GM12878 (cell line): ENCODE measurements around the gene DHX30. TPM values are rescaled to one million over a fixed set of nuclear protein-coding genes. Genes with fewer than 3 reads are reported as not detected.
A peak's percentile ranks its signal among the peaks of the same experiment; 100 is the strongest.

ENCODE experiments used
- ATF3 ChIP-seq: IDR thresholded peaks from 2 replicates; pipeline ENCODE4 v1.6.1; 2011; ENCODE audit warnings: low read depth, mild to moderate bottlenecking, low read length, moderate library complexity, borderline replicate concordance; ENCODE audit errors: extremely low read depth
- BHLHE40 ChIP-seq, 2 experiments: fragments of 450-650 bp in 1 of 2; IDR thresholded peaks; 2 replicates each; pipeline ENCODE4 v1.6.1; 2011 to 2017; ENCODE audit warnings: low read depth in 2 of 2, borderline replicate concordance in 1 of 2, improper control_type of control experiment in 1 of 2, low read length in 1 of 2, mild to moderate bottlenecking in 1 of 2
- CHD2 ChIP-seq: IDR thresholded peaks from 2 replicates; pipeline ENCODE4 v1.6.1; 2011; ENCODE audit warnings: low read depth, low read length, improper control_type of control experiment, borderline replicate concordance
- FOXK2 ChIP-seq: fragments of 450-650 bp; IDR thresholded peaks from 2 replicates; pipeline ENCODE4 v1.6.1; 2017; ENCODE audit warnings: mild to moderate bottlenecking, moderate library complexity
- GATAD2B ChIP-seq: fragments of 450-650 bp; conservative IDR thresholded peaks from 2 replicates; pipeline ENCODE4 v1.6.1; 2017; ENCODE audit warnings: low read depth, mild to moderate bottlenecking, moderate library complexity
- HDAC2 ChIP-seq: fragments of 200-600 bp; sonication (generic); IDR thresholded peaks from 2 replicates; pipeline ENCODE4 v1.6.1; 2017
- KLF5 ChIP-seq: fragments of 450-650 bp; IDR thresholded peaks from 2 replicates; pipeline ENCODE4 v1.6.1; 2014; ENCODE audit warnings: mild to moderate bottlenecking; ENCODE audit not compliant: partially characterized antibody
- LARP7 ChIP-seq: fragments of 450-650 bp; IDR thresholded peaks from 2 replicates; pipeline ENCODE4 v1.6.1; 2017; ENCODE audit warnings: mild to moderate bottlenecking
- MAX ChIP-seq: IDR thresholded peaks from 2 replicates; pipeline ENCODE4 v1.6.1; 2012; ENCODE audit warnings: low read depth, low read length, improper control_type of control experiment
- MXI1 ChIP-seq: fragments of 150-350 bp; IDR thresholded peaks from 2 replicates; pipeline ENCODE4 v1.6.1; 2011; ENCODE audit warnings: low read depth, mild to moderate bottlenecking, inconsistent platforms, low read length, improper control_type of control experiment
- NRF1 ChIP-seq: conservative IDR thresholded peaks from 2 replicates; pipeline ENCODE4 v1.6.1; 2011; ENCODE audit warnings: mild to moderate bottlenecking, low read depth, low read length, improper control_type of control experiment
- RAD21 ChIP-seq: IDR thresholded peaks from 2 replicates; pipeline ENCODE4 v1.6.1; 2011; ENCODE audit warnings: mild to moderate bottlenecking, low read depth, low read length, moderate library complexity; ENCODE audit not compliant: insufficient read depth
- RCOR1 ChIP-seq: conservative IDR thresholded peaks from 2 replicates; pipeline ENCODE4 v1.6.1; 2012; ENCODE audit warnings: low read depth, low read length, improper control_type of control experiment
- RUNX3 ChIP-seq: IDR thresholded peaks from 2 replicates; pipeline ENCODE4 v1.6.1; 2012; ENCODE audit warnings: low read length, inconsistent platforms
- ZBTB40 ChIP-seq: fragments of 450-650 bp; IDR thresholded peaks from 2 replicates; pipeline ENCODE4 v1.6.1; 2016; ENCODE audit warnings: mild to moderate bottlenecking, moderate library complexity, borderline replicate concordance
- polyA plus RNA-seq, 11 experiments: library from polyadenylated mRNA; depleted of rRNA in 4 of 11; unstranded in 6 of 11; stranded (reverse) in 5 of 11; fragments of >200 nt; fragmentation: Nextera tagmentation in 4 of 11; fragmentation: Illumina TruSeq in 1 of 11; extraction: Ambion mirVana in 4 of 11; extraction: Trizol in 1 of 11; gene quantifications; 1 replicate in 1 of 11; 2 replicates in 10 of 11; pipeline versions ENCODE4 v1.2.1 to v1.2.3, GENCODE V29; 2011 to 2016; ENCODE audit warnings: inconsistent platforms in 2 of 11, missing spikeins in 2 of 11, low read depth in 1 of 11
- total RNA-seq, 4 experiments: library from RNA; depleted of rRNA in 3 of 4; stranded (reverse); fragments of >200 nt in 3 of 4; fragmentation: Illumina TruSeq in 1 of 4; extraction: Trizol in 1 of 4; gene quantifications; 2 replicates each; pipeline versions ENCODE4 v1.2.1 to v1.2.3, GENCODE V29; 2013 to 2021
- TF ChIP-seq, protein P1 (sequence below): IDR thresholded peaks from 2 replicates; pipeline ENCODE4 v1.6.1; 2011; ENCODE audit warnings: low read depth, low read length, improper control_type of control experiment, borderline replicate concordance
- TF ChIP-seq, protein P2 (sequence below): fragments of 450-650 bp; formaldehyde crosslinking; IDR thresholded peaks from 2 replicates; pipeline ENCODE4 v1.5.0; 2022; ENCODE audit warnings: mild to moderate bottlenecking, missing genetic modification characterization

DHX30 gene
- total and polyA plus RNA-seq, 10 of the 15 experiments (the other 5 are each of a cell fraction or from before 2014, with no cell fraction given) = 9.5 to 75.3 (median 47.8) TPM

DNA sequence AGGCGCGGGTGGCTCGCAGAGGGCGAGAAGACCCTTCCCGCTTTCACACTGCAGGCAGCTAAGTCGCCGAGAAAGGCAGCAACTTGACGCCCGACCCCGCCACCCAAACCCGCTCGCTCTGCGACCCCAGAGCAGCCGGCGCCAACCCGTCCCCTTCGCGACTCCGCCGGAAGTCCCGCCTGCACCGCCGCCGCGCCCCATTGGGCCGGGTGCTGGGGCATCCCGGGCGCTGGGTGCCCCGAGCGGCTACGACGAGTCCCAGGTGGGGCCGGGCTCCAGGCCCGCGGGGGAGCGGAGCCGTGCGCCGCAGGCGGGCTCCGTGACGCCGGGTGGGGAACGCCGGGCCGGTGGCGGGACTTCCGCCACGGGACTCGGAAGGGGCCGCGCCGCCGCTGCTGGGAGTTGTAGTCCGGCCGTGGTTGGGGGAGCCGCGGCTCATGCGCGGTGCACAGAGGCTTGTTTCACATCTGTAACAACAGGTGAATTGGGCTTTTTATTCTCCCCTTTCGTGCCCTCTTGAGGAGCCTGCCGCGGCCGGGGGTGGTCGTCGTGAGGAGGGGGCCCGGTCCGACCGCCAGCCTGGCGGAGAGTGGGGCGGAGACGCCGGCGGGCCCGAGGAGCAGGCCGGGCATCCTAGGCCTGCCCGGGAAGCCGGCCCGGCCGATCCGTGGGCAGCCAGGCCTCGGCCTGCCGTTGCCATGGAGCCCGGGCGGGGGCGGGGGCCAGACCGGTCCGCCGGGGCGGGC is at the start of gene DHX30 (continued):
- TF ChIP-seq MAX (no peak), MXI1 (no peak; the same call in none of the 2 replicates), CHD2 (peak; percentile 29; the same call in 1 of the 2 replicates), RUNX3 (no peak), RCOR1 (0 out of 2 replicates have a peak, but pooled peaks have one; percentile 53), RAD21 (no peak), LARP7 (peak; percentile 79), GATAD2B (peak; percentile 80), BHLHE40 (IDR thresholded peaks at IDR 0.05; ENCODE audit: borderline replicate concordance in 1 of 2, low read depth in 2 of 2, low read length in 1 of 2) (peak; percentile 45 to 83; a peak in 3 of 4 replicates), FOXK2 (peak; percentile 33; the same call in 1 of the 2 replicates), HDAC2 (peak; percentile 68; the same call in 1 of the 2 replicates), ZBTB40 (peak; percentile 77), KLF5 (no peak), ATF3 (0 out of 2 replicates have a peak, but pooled peaks have one; percentile 50), NRF1 (peak; percentile 41; the same call in 1 of the 2 replicates)
- TF ChIP-seq, protein P1, sequence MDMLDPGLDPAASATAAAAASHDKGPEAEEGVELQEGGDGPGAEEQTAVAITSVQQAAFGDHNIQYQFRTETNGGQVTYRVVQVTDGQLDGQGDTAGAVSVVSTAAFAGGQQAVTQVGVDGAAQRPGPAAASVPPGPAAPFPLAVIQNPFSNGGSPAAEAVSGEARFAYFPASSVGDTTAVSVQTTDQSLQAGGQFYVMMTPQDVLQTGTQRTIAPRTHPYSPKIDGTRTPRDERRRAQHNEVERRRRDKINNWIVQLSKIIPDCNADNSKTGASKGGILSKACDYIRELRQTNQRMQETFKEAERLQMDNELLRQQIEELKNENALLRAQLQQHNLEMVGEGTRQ = peak; percentile 54
- TF ChIP-seq, protein P2, sequence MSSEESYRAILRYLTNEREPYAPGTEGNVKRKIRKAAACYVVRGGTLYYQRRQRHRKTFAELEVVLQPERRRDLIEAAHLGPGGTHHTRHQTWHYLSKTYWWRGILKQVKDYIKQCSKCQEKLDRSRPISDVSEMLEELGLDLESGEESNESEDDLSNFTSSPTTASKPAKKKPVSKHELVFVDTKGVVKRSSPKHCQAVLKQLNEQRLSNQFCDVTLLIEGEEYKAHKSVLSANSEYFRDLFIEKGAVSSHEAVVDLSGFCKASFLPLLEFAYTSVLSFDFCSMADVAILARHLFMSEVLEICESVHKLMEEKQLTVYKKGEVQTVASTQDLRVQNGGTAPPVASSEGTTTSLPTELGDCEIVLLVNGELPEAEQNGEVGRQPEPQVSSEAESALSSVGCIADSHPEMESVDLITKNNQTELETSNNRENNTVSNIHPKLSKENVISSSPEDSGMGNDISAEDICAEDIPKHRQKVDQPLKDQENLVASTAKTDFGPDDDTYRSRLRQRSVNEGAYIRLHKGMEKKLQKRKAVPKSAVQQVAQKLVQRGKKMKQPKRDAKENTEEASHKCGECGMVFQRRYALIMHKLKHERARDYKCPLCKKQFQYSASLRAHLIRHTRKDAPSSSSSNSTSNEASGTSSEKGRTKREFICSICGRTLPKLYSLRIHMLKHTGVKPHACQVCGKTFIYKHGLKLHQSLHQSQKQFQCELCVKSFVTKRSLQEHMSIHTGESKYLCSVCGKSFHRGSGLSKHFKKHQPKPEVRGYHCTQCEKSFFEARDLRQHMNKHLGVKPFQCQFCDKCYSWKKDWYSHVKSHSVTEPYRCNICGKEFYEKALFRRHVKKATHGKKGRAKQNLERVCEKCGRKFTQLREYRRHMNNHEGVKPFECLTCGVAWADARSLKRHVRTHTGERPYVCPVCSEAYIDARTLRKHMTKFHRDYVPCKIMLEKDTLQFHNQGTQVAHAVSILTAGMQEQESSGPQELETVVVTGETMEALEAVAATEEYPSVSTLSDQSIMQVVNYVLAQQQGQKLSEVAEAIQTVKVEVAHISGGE (CRISPR knock-in tag) = peak; percentile 47; the same call in 1 of the 2 replicates
